NOMO-1 treated with dmso at 0.1 percent for 144 hours (cell line): Measurements from ENCODE around the gene MRPS25.
"Not testable (repeated sequence)": the region's sequence is repeated elsewhere in the genome, so short reads cannot be mapped to it uniquely, and the experiment has no call there.

ENCODE experiments used
- DNase-seq: peaks from one replicate; lab custom pipeline; 2025; ENCODE audit not compliant: unreplicated experiment; lab: John Stamatoyannopoulos, UW

MRPS25 gene

GRCh38 chr3:15044326-15044725, 20.8 kb downstream of the MRPS25 start:
- no peak for DNase-seq

- no peak for DNase-seq
Observed at GRCh38 chr3:15043408-15044171, 21.5 kb downstream of the MRPS25 start.

- DNase-seq = no peak
Observed at GRCh38 chr3:15042936-15043335, 22.2 kb downstream of the MRPS25 start.

- no peak for DNase-seq
Observed at GRCh38 chr3:15041950-15042349, 23.2 kb downstream of the MRPS25 start.

GRCh38 chr3:15040844-15041243, 24.3 kb downstream of the MRPS25 start:
- DNase-seq = no peak

GRCh38 chr3:15038306-15038705, 26.8 kb downstream of the MRPS25 start:
- no peak for DNase-seq

GRCh38 chr3:15033103-15033502, 32.0 kb downstream of the MRPS25 start:
- DNase-seq = no peak

- no peak for DNase-seq
Observed at GRCh38 chr3:15032650-15033049, 32.5 kb downstream of the MRPS25 start.

GRCh38 chr3:15029625-15030024, 35.5 kb downstream of the MRPS25 start:
- DNase-seq = no peak

GRCh38 chr3:15023719-15024118, 41.4 kb downstream of the MRPS25 start:
- no peak for DNase-seq

- DNase-seq = no peak
Observed at GRCh38 chr3:15023249-15023648, 41.9 kb downstream of the MRPS25 start.

- no peak for DNase-seq
Observed at GRCh38 chr3:15017191-15017590, 47.9 kb downstream of the MRPS25 start.

- DNase-seq = no peak
Observed at GRCh38 chr3:15015456-15015855, 49.7 kb downstream of the MRPS25 start.

GRCh38 chr3:15014606-15015328, 50.3 kb downstream of the MRPS25 start:
- no peak for DNase-seq

GRCh38 chr3:15011174-15011573, 53.9 kb downstream of the MRPS25 start:
- DNase-seq = no peak

- no peak for DNase-seq
Observed at GRCh38 chr3:15010664-15011063, 54.5 kb downstream of the MRPS25 start.

GRCh38 chr3:15009167-15009566, 55.9 kb downstream of the MRPS25 start:
- DNase-seq = no peak

- no peak for DNase-seq
Observed at GRCh38 chr3:15007681-15008141, 57.4 kb downstream of the MRPS25 start.

GRCh38 chr3:14999182-14999581, 65.9 kb downstream of the MRPS25 start:
- DNase-seq = not testable (repeated sequence)
